Liver (tissue), 9 donors: ENCODE results near the gene OR10W1. TPM values are rescaled to one million over a fixed set of nuclear protein-coding genes. Genes with fewer than 3 reads are reported as not detected.

Experiments
- DNase-seq: peaks from one replicate; pipeline ENCODE4 v3.0.0-alpha.2; 2017; ENCODE audit warnings: low spot score
- H3K27ac ChIP-seq, 2 donors: one replicate each; pipeline ENCODE4 v1.7.0; 2013; ENCODE audit warnings: inconsistent platforms in 2 of 2, low read length in 2 of 2, control low read depth in 1 of 2, low read depth in 1 of 2, mild to moderate bottlenecking in 1 of 2
- H3K27me3 ChIP-seq, 4 donors: one replicate each; pipeline versions ENCODE4 v1.6.1 to v1.7.0; 2013; ENCODE audit warnings: low read length in 3 of 4, inconsistent platforms in 1 of 4, mild to moderate bottlenecking in 1 of 4, moderate library complexity in 1 of 4; ENCODE audit not compliant: control insufficient read depth in 4 of 4, insufficient read depth in 4 of 4
- H3K36me3 ChIP-seq, 4 donors: one replicate each; pipeline versions ENCODE4 v1.6.1 to v1.7.0; 2013; ENCODE audit warnings: low read length in 3 of 4, mild to moderate bottlenecking in 3 of 4, low read depth in 1 of 4, moderate library complexity in 1 of 4; ENCODE audit not compliant: control insufficient read depth in 4 of 4, insufficient read depth in 3 of 4
- H3K4me1 ChIP-seq, 4 donors: one replicate each; pipeline versions ENCODE4 v1.6.1 to v1.7.0; 2013; ENCODE audit warnings: low read length in 3 of 4, mild to moderate bottlenecking in 3 of 4, moderate library complexity in 1 of 4; ENCODE audit not compliant: control insufficient read depth in 4 of 4, insufficient read depth in 4 of 4
- H3K4me3 ChIP-seq, 3 donors: one replicate each; pipeline versions ENCODE4 v1.6.1 to v1.7.0; 2013; ENCODE audit warnings: low read length in 3 of 3, control low read depth in 1 of 3, low read depth in 1 of 3, mild to moderate bottlenecking in 1 of 3
- H3K9ac ChIP-seq, 2 donors: one replicate each; pipeline ENCODE4 v1.7.0; 2013; ENCODE audit warnings: low read length in 2 of 2, mild to moderate bottlenecking in 2 of 2, moderate library complexity in 2 of 2, control low read depth in 1 of 2, low read depth in 1 of 2
- H3K9me3 ChIP-seq, 4 donors: one replicate each; pipeline versions ENCODE4 v1.6.1 to v1.7.0; 2013; ENCODE audit warnings: low read length in 3 of 4; ENCODE audit not compliant: control insufficient read depth in 4 of 4
- ATF3 ChIP-seq: IDR thresholded peaks from 2 replicates; pipeline ENCODE4 v1.6.1; 2016; ENCODE audit warnings: antibody characterized with exemption
- CTCF ChIP-seq: fragments of 150-350 bp; IDR thresholded peaks from 2 replicates; pipeline ENCODE4 v1.5.1; 2017; ENCODE audit warnings: improper control_type of control experiment, low read depth, low read length; ENCODE audit not compliant: missing input control
- EGR1 ChIP-seq, 2 donors: IDR thresholded peaks; 2 replicates each; pipeline ENCODE4 v1.6.1; 2016 to 2018; ENCODE audit warnings: antibody characterized with exemption in 2 of 2, low read depth in 2 of 2
- GABPA ChIP-seq, 2 donors: IDR thresholded peaks in 1 of 2; conservative IDR thresholded peaks in 1 of 2; 2 replicates each; pipeline ENCODE4 v1.6.1; 2016; ENCODE audit warnings: antibody characterized with exemption in 2 of 2, mild to moderate bottlenecking in 1 of 2, moderate library complexity in 1 of 2
- HNF4A ChIP-seq, 2 donors: conservative IDR thresholded peaks; 2 replicates each; pipeline ENCODE4 v1.6.1; 2016; ENCODE audit warnings: antibody characterized with exemption in 2 of 2, mild to moderate bottlenecking in 2 of 2
- HNF4G ChIP-seq: IDR thresholded peaks from 2 replicates; pipeline ENCODE4 v1.6.1; 2016; ENCODE audit warnings: antibody characterized with exemption
- JUND ChIP-seq, 2 donors: IDR thresholded peaks; 2 replicates each; pipeline ENCODE4 v1.6.1; 2016; ENCODE audit warnings: antibody characterized with exemption in 2 of 2
- MAX ChIP-seq: IDR thresholded peaks from 2 replicates; pipeline ENCODE4 v1.6.1; 2016; ENCODE audit warnings: antibody characterized with exemption
- NR2F2 ChIP-seq: IDR thresholded peaks from 2 replicates; pipeline ENCODE4 v1.6.1; 2016; ENCODE audit warnings: antibody characterized with exemption
- RAD21 ChIP-seq, 2 donors: IDR thresholded peaks; 2 replicates each; pipeline ENCODE4 v1.6.1; 2016; ENCODE audit warnings: antibody characterized with exemption in 2 of 2, mild to moderate bottlenecking in 2 of 2
- REST ChIP-seq: IDR thresholded peaks from 2 replicates; pipeline ENCODE4 v1.6.1; 2016; ENCODE audit warnings: antibody characterized with exemption, mild to moderate bottlenecking
- RXRA ChIP-seq, 2 donors: IDR thresholded peaks; 2 replicates each; pipeline ENCODE4 v1.6.1; 2017 to 2018; ENCODE audit warnings: antibody characterized with exemption in 2 of 2, mild to moderate bottlenecking in 1 of 2
- SP1 ChIP-seq: IDR thresholded peaks from 2 replicates; pipeline ENCODE4 v1.6.1; 2018; ENCODE audit warnings: antibody characterized with exemption, mild to moderate bottlenecking
- TAF1 ChIP-seq: conservative IDR thresholded peaks from 2 replicates; pipeline ENCODE4 v1.6.1; 2016; ENCODE audit warnings: antibody characterized with exemption, mild to moderate bottlenecking
- YY1 ChIP-seq: IDR thresholded peaks from 2 replicates; pipeline ENCODE4 v1.6.1; 2016; ENCODE audit warnings: antibody characterized with exemption, mild to moderate bottlenecking
- ZBTB33 ChIP-seq: IDR thresholded peaks from 2 replicates; pipeline ENCODE4 v1.6.1; 2016; ENCODE audit warnings: antibody characterized with exemption
- WGBS: extraction: QIAGEN DNeasy Blood & Tissue Kit; methylation state at CpG from one replicate; pipeline ENCODE4 v1.1.7; 2013; 5-methylcytosine and 5-hydroxymethylcytosine counted together
- polyA plus RNA-seq, 2 donors: library from polyadenylated mRNA; stranded (reverse) in 1 of 2; unstranded in 1 of 2; fragments of 200-250 nt in 1 of 2; fragments of >200 nt in 1 of 2; fragmentation: Nextera tagmentation in 1 of 2; extraction: Ambion mirVana in 1 of 2; gene quantifications; one replicate each; pipeline versions ENCODE4 v1.2.1 to v1.2.3, GENCODE V29; 2013 to 2015
- total RNA-seq, 2 donors: library from RNA; depleted of rRNA; stranded (reverse); fragments of >200 nt; gene quantifications; one replicate each; pipeline ENCODE4 v1.2.3, GENCODE V29; 2014
- donor health status: healthy.
- donor health status: healthy.
- donor health status: healthy.
- donor health status: healthy.
- donor health status: healthy.

Gene OR10W1
- total and polyA plus RNA-seq, 4 donors = not detected

- no peak overlapping the region for H3K27ac ChIP-seq
- H3K4me3 ChIP-seq = no peak overlapping the region
- no peak overlapping the region for H3K9ac ChIP-seq
- WGBS = 11% methylated on average over 1 of the region's 1 CpG
- H3K9me3 ChIP-seq = peaks cover 0 to 1% (median 0%) of the 10 kb centered on the region in 4 donors
- no peak for DNase-seq
- TF ChIP-seq JUND (IDR thresholded peaks at IDR 0.05) (no peak), RAD21 (IDR thresholded peaks at IDR 0.05) (peak; percentile 65 to 73), CTCF (peak; percentile 33)
- peaks cover 0 to 6% (median 0%) of the 10 kb centered on the region in 4 donors for H3K27me3 ChIP-seq
- H3K36me3 ChIP-seq = no peaks in the 10 kb centered on the region
- H3K4me1 ChIP-seq = no peaks in the 10 kb centered on the region
Observed at GRCh38 chr11:58286249-58286648, 18.2 kb upstream of the OR10W1 start.

GRCh38 chr11:58285483-58286040, 17.5 kb upstream of the OR10W1 start:
- peaks cover 0 to 6% (median 0%) of the 10 kb centered on the region in 4 donors for H3K27me3 ChIP-seq
- DNase-seq = no peak
- H3K4me1 ChIP-seq = no peaks in the 10 kb centered on the region
- TF ChIP-seq TAF1 (no peak), GABPA (IDR thresholded peaks at IDR 0.05 in 1 of 2, conservative IDR thresholded peaks at IDR 0.05 in 1 of 2) (no peak), JUND (IDR thresholded peaks at IDR 0.05) (no peak), YY1 (no peak), RXRA (IDR thresholded peaks at IDR 0.05) (no peak), ATF3 (no peak), MAX (no peak), NR2F2 (no peak), REST (no peak)
- no peak overlapping the region for H3K4me3 ChIP-seq
- no peak overlapping the region for H3K9ac ChIP-seq
- no peaks in the 10 kb centered on the region for H3K36me3 ChIP-seq
- H3K27ac ChIP-seq = no peak overlapping the region
- H3K9me3 ChIP-seq = peaks cover 0 to 1% (median 0%) of the 10 kb centered on the region in 4 donors
- WGBS = 54% methylated on average over 5 of the region's 5 CpGs

- Histone ChIP-seq H3K4me3 (no peak overlapping the region), H3K27ac (no peak overlapping the region), H3K36me3 (no peaks in the 10 kb centered on the region), H3K9ac (no peak overlapping the region), H3K9me3 (no peaks in the 10 kb centered on the region), H3K27me3 (no peaks in the 10 kb centered on the region), H3K4me1 (no peaks in the 10 kb centered on the region)
- WGBS = 31% methylated on average over 1 of the region's 1 CpG
- DNase-seq = no peak
- no peak for TF ChIP-seq YY1
- TF ChIP-seq TAF1 = no peak
- TF ChIP-seq HNF4A (conservative IDR thresholded peaks at IDR 0.05) = no peak
- no peak for TF ChIP-seq CTCF
- no peak for TF ChIP-seq EGR1 (IDR thresholded peaks at IDR 0.05; ENCODE audit: low read depth in 2 of 2)
- TF ChIP-seq GABPA (IDR thresholded peaks at IDR 0.05 in 1 of 2, conservative IDR thresholded peaks at IDR 0.05 in 1 of 2) = no peak
- no peak for TF ChIP-seq RXRA (IDR thresholded peaks at IDR 0.05)
- no peak for TF ChIP-seq SP1
- TF ChIP-seq NR2F2 = no peak
- no peak for TF ChIP-seq HNF4G
- TF ChIP-seq ZBTB33 = no peak
Observed at GRCh38 chr11:58276151-58276550, 8.1 kb upstream of the OR10W1 start.
